Neural cell (in vitro differentiated cells): ENCODE data around the gene POLR2B.
A peak's percentile ranks its signal among the peaks of the same experiment; 100 is the strongest.

ENCODE experiments used
- POLR2AphosphoS5 ChIP-seq: IDR thresholded peaks from 2 replicates; pipeline ENCODE4 v1.6.1; 2012
- RAD21 ChIP-seq: fragments of 450-650 bp; conservative IDR thresholded peaks from 2 replicates; pipeline ENCODE4 v1.6.1; 2014; ENCODE audit warnings: antibody characterized with exemption, mild to moderate bottlenecking, moderate library complexity
- TF ChIP-seq, protein P1 (sequence below): fragments of 450-650 bp; IDR thresholded peaks from 2 replicates; pipeline ENCODE4 v1.5.1; 2014; ENCODE audit warnings: antibody characterized with exemption, mild to moderate bottlenecking, moderate library complexity; ENCODE audit not compliant: poor library complexity, severe bottlenecking

DNA sequence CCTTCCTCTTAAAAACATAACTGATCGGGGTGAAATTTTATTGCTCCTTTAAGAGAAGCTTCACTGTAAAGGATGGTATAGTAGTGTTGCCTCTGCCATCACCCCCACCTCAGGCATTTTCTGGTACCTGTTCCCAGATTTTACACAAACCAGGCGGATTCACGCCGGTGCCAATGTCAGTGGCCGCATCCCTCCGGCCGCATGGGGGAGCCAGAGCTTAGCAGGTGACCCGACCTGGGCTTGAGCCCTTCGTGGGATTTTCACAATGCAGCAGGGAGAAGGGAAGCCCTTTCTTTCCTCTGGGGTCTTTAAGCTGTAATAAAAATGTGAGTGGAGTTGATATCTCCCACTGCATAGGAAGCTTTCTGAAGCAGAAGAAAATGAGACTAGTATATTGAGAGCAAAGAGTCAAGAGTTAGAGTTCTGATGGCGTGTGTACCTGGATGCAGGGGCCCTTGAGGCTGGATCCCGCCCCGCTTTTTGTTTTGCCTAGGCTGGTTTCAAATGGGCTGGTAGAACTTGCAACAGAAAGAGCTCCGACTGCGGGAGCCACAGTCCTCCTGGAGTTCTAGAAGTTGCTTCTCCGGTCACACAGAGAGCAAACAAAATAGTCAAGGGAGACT, 59.4 kb downstream of the POLR2B start:
- TF ChIP-seq, protein P1, sequence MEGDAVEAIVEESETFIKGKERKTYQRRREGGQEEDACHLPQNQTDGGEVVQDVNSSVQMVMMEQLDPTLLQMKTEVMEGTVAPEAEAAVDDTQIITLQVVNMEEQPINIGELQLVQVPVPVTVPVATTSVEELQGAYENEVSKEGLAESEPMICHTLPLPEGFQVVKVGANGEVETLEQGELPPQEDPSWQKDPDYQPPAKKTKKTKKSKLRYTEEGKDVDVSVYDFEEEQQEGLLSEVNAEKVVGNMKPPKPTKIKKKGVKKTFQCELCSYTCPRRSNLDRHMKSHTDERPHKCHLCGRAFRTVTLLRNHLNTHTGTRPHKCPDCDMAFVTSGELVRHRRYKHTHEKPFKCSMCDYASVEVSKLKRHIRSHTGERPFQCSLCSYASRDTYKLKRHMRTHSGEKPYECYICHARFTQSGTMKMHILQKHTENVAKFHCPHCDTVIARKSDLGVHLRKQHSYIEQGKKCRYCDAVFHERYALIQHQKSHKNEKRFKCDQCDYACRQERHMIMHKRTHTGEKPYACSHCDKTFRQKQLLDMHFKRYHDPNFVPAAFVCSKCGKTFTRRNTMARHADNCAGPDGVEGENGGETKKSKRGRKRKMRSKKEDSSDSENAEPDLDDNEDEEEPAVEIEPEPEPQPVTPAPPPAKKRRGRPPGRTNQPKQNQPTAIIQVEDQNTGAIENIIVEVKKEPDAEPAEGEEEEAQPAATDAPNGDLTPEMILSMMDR = peak; percentile 66
- TF ChIP-seq POLR2AphosphoS5 = no peak
- peak; percentile 74 for TF ChIP-seq RAD21
